Activated T-cell treated with anti-CD3 and anti-CD28 coated beads for 24 hours (primary cell): ENCODE results near the gene PALLD.
A peak's percentile ranks its signal among the peaks of the same experiment; 100 is the strongest.
"Not testable (repeated sequence)": the region's sequence is repeated elsewhere in the genome, so short reads cannot be mapped to it uniquely, and the experiment has no call there.

Experiments used
- DNase-seq: peaks from one replicate; pipeline ENCODE4 v3.0.0-alpha.2; 2020; ENCODE audit warnings: low read depth

PALLD gene

DNA sequence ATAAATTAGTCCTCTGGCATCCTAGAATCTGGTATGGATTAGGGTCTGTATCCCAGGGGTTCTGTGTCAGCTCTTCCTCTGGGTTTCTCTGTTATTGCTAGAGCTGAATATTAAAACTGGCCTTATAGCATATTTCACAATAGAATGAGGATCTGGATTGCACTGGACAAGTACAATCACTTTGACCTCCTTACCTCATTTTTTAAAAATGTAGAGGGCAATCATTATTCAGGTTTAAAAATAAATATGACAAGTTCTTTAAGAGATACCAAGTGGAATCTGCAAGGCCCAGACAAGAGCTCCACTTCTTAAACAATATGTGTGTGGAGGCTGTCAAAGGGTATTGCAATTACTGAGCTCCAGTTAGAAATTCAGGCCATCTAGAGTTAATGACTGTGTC is 1.4 kb downstream of the PALLD start:
- DNase-seq, result no peak

DNA sequence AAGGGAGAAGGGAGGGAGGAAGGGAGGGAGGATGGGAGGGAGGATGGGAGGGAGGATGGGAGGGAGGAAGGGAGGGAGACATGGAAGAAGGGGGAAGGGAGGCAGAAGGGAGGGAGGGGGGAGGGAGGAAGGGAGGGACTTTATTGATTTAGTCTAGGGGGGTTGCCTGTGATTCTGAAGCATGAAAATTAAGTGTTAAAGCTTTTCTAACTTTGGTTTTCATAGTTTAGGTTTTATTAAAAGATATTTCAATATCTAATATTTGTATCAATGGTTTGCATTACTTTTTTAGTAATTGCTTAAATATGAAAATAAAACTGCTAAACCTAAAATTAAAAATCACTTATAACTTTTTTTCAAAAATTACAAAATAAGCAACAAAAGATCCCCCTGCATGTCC is 2.4 kb downstream of the PALLD start:
- no peak for DNase-seq

DNA sequence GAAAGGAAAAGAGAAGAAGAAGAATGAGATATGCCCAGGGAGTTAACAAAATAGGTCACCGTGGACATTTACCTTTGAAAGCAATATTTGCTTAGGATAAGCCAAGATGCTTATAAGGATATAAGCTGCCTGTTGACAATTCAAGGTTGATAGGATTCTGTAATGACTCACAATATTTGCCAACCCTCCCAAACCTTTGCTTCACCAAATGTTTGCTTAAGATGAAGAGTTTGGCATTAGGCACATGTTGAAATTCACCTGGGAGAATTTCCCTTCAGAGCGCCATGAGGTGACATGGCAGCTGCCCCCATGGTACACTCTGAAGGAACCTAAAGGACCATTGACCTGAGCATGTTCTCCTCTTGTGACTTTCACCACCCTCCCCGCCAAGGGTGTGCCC is 4.6 kb downstream of the PALLD start:
- no peak for DNase-seq

DNA sequence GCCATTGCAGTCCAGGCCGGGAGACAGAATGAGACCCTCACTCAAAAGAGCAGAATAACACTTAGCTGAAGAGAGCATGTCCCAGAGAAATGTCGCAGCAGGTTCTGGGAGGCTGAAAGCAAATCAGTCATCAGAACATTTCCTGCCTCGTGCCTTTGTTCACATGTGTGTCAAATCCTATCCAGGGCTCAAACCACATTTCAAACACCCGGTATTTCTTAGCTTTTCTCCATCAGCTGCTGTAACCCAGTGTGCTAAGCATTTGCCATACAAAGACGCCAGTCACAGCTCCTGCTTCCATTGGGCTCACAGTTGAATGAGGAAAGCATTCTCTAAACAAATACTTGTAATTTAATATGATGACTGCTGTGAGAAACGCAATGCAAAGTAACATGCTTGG is 6.0 kb downstream of the PALLD start:
- DNase-seq, result no peak

DNA sequence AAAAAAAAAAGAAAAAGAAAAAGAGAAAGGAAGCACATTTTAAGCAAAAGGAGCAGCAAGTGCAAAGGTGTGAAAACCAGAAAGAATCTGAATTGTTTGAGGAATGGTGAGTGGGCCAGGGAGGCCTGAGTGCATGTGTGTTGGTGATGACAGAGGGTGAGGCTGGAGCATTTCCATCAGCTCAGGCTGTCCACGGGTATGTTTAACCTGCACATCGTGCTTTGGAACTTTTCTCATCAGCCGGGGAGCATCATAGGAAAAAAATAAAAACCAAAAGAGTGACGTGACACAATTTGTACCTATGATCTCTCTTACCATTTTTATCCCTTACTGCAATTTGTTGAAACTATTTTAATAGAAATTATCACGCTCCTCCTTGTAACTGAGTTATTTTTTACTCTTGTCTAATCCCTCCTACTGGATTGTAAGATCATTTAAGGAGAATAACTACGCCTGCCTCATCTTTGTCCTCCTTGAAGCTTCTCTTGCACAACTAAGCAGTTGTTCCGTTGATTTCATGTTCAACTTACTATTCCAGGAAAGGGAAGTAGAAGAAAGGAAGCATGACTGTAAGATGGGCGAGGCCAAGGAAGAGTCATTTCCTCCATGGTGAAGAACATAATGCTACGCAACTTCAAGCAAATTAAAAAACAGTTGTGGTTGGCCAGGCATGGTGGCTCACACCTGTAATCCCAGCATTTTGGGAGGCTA is 7.0 kb downstream of the PALLD start:
- DNase-seq, result no peak

DNA sequence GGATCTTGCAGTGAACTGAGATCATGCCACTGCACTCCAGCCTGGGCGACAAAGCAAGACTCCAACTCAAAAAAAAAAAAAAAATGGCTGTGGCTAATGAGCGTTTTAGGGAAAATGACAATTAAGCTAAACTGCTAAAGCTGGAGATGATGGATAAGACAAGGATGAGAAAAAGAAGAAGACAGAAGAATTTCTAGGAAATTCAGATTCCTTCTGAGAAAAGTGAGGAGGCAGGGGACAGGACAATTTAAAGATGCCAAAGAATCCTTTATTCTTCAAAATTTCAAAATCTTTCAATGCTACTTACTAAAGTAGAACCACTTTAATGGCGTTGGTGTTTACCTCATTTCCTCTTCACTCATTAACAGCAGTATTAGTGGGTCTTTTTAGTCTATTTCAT is 7.7 kb downstream of the PALLD start:
- no peak for DNase-seq

DNA sequence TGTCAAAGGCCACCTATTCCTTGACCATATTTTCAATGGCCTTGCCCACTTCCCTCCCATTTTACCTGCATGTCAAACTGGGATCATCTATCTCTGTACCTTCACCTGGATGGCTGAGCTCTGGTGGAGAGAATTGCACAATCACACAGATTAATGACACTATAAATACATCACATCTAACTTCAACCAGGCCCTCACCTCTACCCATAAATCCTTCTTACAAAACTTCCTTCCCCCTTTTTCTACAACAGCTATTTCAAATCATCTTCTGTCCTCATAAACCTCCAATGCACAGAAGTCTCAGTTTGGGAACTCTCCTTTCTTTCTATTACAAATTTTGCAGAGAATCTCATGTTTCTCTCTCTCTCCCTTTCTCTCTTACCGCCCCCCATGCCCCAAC is 9.2 kb downstream of the PALLD start:
- DNase-seq, result no peak

DNA sequence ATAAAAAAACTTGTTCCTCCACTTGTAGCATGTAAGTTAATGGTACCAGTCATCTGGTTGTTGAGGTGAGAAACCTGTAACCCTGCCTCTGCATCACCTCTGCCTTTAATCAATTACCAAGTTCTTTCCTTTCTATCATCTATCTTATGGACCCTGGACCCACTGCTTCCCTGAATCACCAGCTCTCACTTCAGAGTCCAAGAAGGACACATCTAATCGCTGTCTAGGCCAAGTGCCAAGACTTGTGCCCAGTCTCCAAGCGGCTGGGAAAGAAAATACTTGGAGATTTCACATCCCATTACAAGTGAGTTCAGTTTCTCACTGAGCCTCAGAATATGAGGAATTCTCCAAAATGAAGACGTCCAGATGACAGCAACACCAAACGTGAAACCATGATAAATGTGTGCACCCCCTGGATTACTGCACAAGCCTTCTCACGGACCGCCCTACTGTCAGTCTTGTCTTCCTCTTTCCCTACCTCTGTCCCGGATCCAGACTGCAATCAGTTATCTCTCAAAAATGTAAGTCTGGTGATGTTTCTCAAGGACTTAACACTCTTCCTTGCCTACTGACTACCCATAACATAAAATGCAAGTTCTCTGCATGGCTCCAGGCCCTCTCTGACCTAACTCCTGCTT is 10.4 kb downstream of the PALLD start:
- no peak for DNase-seq

DNA sequence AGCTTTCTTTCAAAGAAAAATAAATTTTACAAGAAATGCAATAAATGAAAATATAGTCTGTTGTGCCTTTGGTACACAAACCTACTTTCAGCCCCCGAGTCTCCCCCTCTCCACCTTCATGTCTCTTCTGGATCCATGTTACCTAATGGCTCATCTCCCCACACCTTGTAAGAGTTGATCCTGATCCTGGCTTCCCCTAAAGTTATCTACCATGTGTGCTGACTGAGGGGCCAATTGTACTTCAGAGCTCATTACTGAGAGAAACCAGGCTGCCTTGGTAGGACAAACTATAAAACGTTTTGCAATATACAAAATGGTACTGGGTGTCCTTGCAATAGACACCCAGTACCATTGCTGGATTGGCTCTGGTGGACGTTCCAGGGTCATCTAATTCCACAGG is 11.8 kb downstream of the PALLD start:
- no peak for DNase-seq

DNA sequence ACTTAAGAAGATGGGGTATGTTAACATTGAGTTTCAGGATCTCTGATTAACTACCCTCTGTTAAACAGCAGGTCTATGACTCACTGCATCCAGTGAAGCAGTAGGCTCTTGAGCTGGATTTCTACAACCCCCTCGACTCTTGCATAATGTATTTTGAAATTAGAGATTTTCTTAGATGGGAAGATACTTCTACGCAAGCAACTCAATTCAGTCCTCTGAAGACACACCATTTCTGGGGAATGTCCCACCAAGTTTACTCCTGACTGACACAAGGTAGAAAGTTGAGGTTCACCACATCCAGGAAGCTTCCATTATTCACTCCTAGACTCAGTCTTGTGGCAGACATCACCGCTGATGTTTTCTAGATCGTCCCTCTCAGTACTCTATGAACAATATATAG is 12.9 kb downstream of the PALLD start:
- DNase-seq, result peak; percentile 39

DNA sequence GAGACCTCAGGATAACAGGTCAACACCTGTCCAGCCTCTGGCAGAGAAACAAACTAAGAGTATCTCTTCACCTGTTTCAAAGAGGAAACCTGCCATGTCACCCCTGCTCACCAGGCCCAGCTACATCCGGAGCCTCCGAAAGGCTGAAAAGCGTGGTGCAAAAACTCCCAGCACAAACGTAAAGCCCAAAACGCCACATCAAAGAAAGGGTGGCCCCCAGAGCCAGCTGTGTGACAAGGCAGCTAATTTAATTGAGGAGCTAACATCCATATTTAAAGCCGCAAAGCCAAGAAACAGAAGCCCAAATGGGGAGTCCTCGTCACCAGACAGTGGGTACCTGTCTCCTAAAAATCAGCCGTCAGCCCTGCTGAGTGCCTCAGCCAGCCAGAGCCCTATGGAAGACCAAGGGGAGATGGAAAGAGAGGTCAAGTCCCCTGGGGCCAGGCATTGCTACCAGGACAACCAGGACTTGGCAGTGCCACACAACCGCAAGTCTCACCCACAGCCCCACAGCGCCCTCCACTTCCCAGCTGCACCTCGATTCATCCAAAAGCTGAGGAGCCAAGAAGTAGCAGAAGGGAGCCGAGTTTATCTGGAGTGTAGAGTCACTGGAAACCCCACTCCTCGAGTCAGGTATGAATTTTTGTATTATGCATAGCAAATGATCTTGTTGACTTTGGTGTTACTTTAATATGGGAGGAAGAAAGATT is 15.1 kb downstream of the PALLD start:
- DNase-seq, result peak; percentile 53

DNA sequence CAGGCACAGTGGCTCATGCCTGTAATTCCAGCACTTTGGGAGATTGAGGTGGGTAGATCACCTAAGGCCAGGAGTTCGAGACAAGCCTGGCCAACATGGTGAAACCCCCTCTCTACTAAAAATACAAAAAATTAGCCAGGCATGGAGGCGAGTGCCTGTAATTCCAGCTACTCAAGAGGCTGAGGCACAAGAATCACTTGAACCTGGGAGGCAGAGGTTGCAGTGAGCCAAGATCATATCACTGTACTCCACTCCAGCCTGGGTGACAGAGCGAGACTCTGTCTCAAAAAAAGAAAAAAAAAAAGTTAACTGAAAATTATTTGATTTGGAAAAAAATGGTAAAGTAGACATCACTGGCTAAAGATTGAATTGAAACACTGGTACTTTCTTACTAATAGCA is 17.0 kb downstream of the PALLD start:
- not testable (repeated sequence) for DNase-seq

DNA sequence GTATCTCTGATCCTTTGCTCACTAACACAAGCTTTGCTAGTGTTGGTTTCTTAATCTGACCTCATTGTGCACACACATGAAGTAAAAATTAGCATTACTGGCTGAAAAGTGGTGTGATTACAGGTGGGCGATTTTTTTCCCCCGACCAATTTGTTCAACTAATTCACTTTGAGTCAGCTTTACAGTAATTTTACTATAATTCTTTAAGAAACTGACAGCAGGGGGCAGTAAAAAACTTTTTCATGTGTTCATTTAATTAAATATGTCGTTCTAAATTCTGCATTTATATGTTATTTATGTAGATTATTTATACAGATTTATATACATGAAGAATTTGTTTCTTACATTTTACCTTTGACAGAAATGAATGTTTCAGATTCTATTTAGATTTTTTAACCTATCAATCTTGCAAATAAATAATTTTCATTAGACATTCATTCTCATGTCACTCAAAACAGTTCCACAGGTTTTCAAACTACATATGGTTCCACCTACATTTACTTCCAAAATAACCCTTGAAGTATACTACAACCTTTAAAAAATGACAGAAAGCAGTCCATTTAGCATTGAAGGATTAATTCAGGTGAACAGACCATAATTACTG is 17.5 kb downstream of the PALLD start:
- DNase-seq, result no peak

DNA sequence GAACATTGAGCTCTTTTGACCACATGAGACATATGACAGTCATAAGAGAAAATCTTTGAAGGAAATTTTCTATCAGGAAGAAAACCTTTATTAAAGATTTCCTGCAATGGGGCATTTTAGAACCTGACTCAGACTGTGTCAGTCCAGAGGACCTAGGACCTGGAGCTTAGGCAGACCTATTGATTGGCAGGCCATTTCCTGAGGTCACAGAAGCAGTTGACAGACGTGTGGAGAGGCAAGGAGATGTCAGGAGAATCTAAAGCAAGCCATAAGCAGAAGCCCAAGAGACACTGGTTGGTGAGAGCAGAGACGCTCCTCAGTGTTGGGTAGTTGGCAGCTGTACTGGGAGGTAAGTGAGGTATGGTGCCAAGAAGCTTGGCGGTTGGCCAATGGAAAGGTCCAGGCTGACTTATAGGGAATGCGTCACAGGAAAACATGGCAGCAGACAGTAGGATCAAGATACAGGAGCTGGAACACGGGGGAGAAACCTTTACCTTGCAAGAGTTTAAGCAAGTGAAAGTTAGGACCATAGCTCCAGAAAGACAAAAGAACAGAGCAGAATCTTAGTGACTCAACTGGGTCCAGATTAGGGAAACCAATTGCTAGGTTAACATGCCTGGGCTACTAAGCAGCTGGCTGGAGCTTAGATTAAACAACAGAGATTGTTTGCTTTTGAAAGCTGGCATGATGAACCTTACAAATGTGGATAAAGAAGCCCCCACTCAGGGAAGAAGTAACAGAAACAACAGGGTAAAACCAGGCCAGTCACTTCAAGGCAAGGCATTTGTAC is 18.6 kb downstream of the PALLD start:
- DNase-seq, result no peak

DNA sequence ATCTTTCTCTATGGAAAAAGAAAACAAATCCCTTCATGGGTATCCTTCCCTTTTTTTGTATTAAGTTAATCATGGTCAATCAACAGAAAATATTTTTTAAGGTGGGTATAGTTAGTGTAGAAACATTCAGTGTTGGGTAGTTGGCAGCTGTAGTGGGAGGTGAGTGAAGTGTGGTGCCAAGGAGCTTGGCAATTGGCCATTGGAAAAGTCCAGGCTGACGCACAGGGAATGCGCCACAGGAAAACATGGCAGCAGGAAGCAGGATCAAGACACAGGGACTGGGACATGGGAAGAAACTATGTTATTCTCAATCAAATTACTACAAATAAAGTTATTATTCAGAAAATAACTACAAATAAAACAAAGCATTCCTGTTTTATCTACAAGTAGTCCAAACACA is 20.0 kb downstream of the PALLD start:
- DNase-seq, result no peak

DNA sequence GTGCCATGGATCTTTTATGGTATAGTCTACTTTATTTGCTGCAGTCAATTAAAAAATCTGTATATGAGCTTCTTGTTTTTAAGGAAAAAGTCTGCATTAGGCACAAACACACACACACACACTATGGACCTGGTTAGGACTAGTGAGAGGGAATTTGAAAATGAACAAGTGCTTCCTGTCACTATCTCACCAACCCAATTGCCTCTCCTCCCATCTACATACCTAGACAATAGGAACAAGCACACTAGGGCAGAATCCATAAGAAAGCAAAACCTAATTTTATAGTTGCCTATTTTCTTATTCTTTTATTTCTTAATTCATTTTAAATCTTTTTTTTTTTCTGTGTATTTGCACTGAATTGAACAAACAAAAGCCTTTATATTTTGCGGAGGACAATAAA is 22.7 kb downstream of the PALLD start:
- no peak for DNase-seq

DNA sequence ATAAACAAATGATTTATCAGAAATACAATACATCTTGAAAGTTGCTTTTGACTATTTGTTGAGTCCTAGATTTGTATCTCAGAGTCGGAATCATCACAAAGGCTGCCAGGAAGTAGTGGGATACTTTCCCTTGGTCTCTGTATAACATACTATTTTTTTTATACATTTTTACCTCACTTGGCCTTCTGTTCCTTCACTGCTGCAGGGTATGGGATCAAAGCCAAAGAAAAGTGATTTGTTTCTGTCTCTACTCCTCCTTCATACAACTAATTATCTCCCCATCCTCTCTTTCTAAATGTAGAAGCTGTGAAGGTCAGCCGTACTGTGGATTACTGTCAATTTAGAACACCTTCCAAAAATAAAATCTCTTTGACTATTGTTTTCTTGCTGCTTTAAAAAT is 24.9 kb downstream of the PALLD start:
- DNase-seq, result no peak

DNA sequence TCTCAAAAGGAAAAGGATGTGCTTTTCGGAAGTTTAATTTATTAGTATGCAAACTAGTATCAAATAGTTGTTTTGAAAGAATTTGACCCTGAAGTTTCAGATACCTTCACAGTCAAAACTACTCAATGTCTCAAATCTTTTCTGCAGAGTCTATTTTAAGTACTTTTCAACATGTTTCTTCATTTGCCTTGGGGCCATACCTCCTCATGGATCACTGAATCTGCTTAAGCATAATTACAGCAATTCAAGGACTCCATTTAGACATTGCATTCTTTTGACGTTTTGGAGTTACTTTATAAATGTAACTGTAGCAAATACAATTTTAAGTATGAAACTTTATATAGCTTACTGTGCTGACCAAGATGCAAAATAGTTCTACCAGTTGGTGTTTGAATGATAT is 25.5 kb downstream of the PALLD start:
- no peak for DNase-seq

DNA sequence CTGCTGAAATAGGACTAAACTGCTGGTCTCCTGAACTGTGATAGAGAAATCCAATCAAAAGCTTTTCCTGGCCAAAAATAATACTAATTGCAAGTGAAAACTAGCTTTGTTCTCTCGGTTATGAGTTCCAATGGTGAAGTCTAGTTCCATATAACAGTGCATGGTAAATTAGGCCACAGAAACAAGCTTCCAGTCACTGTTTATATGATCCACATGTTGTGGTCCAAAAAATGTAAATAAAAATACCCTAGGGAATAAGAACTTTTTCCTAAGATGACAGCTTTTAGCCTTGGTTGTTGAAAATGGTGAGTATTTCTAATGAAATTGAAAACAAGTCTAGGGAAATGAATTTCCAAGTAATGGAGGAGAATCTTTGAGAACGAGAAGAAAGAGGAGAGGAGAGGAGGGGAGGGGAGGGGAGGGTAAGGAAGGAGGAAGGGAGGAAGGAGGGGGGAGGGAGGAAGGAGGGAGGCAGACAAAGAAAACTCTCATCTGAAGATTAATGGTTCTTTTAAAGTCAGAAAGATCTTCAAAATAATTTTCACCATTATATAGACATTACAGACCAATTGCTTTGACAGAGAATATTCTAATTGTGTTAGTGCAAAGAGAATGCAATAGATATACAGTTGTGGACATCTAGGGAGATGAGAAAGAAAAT is 26.1 kb downstream of the PALLD start:
- DNase-seq, result no peak

DNA sequence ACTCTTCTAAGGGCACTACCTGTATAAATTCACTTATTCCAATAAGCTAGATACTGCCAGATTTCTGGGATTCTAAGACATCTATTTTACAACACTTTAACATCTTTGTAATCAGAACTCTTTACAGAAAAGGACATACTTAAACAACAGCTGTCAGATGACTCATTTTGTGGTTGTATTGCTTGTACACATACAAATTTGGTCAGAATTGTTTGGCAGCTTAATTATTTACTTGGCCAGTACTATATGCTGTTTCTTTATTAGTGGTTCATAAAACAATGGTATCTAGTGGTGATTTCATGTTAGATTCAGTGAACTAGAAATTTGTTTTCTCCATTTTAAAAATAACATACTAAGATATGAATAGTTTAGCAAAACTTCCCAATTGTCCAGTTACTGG is 27.2 kb downstream of the PALLD start:
- DNase-seq, result no peak

DNA sequence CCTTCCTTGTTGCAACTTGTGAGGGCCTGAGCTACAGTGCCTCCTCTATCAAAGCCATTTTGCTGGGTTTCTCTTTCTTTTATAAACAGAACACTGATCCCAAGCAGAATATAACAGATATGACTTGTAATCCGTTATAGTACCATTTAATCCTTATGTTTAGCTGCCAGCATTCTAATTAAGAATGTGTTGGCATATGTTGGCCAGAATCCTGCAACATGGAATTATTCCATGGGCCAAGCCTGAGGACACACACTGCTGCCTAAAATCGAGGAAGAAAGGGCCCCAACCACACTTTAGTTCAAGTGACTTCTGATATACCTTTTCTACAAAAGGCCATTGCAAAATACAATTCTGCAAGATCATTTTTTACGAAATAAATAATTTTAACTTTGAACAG is 28.0 kb downstream of the PALLD start:
- no peak for DNase-seq

DNA sequence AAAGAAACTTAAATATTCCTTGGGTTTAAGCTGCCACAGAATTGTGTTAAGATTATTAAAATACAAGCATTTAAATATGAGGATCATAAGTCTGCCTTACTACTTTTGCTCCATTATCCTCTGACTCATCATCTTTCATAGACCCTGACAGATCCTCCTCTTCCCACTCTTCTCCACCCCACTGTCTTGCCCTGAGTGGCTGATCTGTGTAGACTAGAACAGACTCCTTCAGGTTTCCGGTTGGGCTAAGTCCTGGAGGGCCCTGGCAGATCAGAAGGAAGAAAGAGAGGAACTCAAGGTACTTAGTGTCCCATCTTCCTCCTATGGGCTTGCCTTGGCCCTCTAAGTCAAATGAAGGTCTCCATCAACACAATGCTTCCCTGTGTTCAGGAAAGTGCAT is 30.7 kb downstream of the PALLD start:
- DNase-seq, result no peak
